K562 (cell line): Measurements from ENCODE around the gene ITSN2. TPM values are rescaled to one million over a fixed set of nuclear protein-coding genes. Genes with fewer than 3 reads are reported as not detected.

Source experiments
- ATAC-seq: fragments of 200-7000 bp; cut with Tn5 transposase; 3 replicates; pipeline ENCODE4 v1.9.1; 2020; ENCODE audit warnings: moderate library complexity
- BruUV-seq: library from RNA; stranded (reverse); fragments of 400-500 nt; replicated peaks from 2 replicates; lab custom pipeline; 2021; lab: Mats Ljungman, UMichigan
- CTCF ChIA-PET: fragments of 300-600 bp; formaldehyde crosslinking; extraction: SDS; loops from one replicate; lab custom pipeline; 2021; ENCODE audit warnings: low intra/inter-chr PET ratio; lab: Yijun Ruan, JAX
- POLR2A ChIA-PET: fragments of 300-600, 350-650 bp; sonication (Branson Sonifier 250); formaldehyde crosslinking; extraction: SDS; loops from one replicate; lab custom pipeline; 2021; ENCODE audit warnings: antibody characterized with exemption, inconsistent platforms; lab: Yijun Ruan, JAX
- DNase-seq, 4 experiments: peaks; one replicate each; pipeline versions ENCODE4 v3.0.0 to v3.0.0-alpha.2; 2011 to 2018; ENCODE audit warnings: low spot score in 3 of 4, mixed read lengths in 3 of 4; ENCODE audit errors: extremely low read depth in 1 of 4
- FAIRE-seq: peaks from 2 replicates; lab custom pipeline; 2011; peaks lifted over from hg19 to GRCh38; lab: Jason Lieb, UNC
- H2AFZ ChIP-seq: 2 replicates; pipeline ENCODE4 v1.6.0; 2011; ENCODE audit warnings: low read depth, low read length, control low read depth, inconsistent platforms
- H3K27ac ChIP-seq: fragments of 200-600 bp; 3 replicates; pipeline ENCODE4 v1.8.0; 2011; ENCODE audit warnings: low read depth, mild to moderate bottlenecking, control low read depth, inconsistent platforms, low read length, moderate library complexity, mixed read lengths; ENCODE audit errors: extremely low read depth
- H3K27me3 ChIP-seq, 2 experiments: fragments of 300-600 bp in 1 of 2; 2 replicates in 1 of 2; 3 replicates in 1 of 2; pipeline versions ENCODE4 v1.6.0 to v1.8.0; 2011; ENCODE audit warnings: inconsistent platforms in 2 of 2, low read length in 2 of 2, mild to moderate bottlenecking in 1 of 2, mixed read lengths in 1 of 2, moderate library complexity in 1 of 2; ENCODE audit not compliant: control insufficient read depth in 2 of 2, insufficient read depth in 2 of 2
- H3K36me3 ChIP-seq: fragments of 300-600 bp; 3 replicates; pipeline ENCODE4 v1.8.0; 2011; ENCODE audit warnings: mild to moderate bottlenecking, low read length, inconsistent platforms; ENCODE audit not compliant: control insufficient read depth, insufficient read depth
- H3K4me1 ChIP-seq, 2 experiments: fragments of 200-600 bp in 1 of 2; replicated peaks in 1 of 2; 2 replicates in 1 of 2; 3 replicates in 1 of 2; pipeline versions ENCODE4 v1.5.1 to v1.8.0; 2011; ENCODE audit warnings: inconsistent platforms in 2 of 2, low read length in 2 of 2, mild to moderate bottlenecking in 1 of 2, mixed read lengths in 1 of 2, moderate library complexity in 1 of 2; ENCODE audit not compliant: control insufficient read depth in 2 of 2, insufficient read depth in 2 of 2
- H3K4me2 ChIP-seq: 2 replicates; pipeline ENCODE4 v1.6.1; 2011; ENCODE audit warnings: low read length, control low read depth, inconsistent platforms, mixed read lengths; ENCODE audit not compliant: insufficient read depth
- H3K4me3 ChIP-seq: fragments of 200-600 bp; sonication (generic), shearing (Covaris generic); 2 replicates; pipeline ENCODE4 v1.5.1; 2016; ENCODE audit warnings: control low read depth, inconsistent platforms
- H3K79me2 ChIP-seq: fragments of 200-600 bp; 3 replicates; pipeline ENCODE4 v1.8.0; 2011; ENCODE audit warnings: low read length, inconsistent platforms; ENCODE audit not compliant: control insufficient read depth, insufficient read depth
- H3K9ac ChIP-seq, 2 experiments: 2 replicates each; pipeline versions ENCODE4 v1.6.0 to v1.6.1; 2011; ENCODE audit warnings: low read depth in 2 of 2, low read length in 2 of 2, control low read depth in 1 of 2, inconsistent platforms in 1 of 2, mild to moderate bottlenecking in 1 of 2, mixed read lengths in 1 of 2; ENCODE audit not compliant: insufficient read depth in 1 of 2
- H3K9me1 ChIP-seq: one replicate; pipeline ENCODE4 v1.6.0; 2011; ENCODE audit warnings: inconsistent platforms, mild to moderate bottlenecking, low read length, moderate library complexity; ENCODE audit not compliant: control insufficient read depth, insufficient read depth
- H3K9me3 ChIP-seq: replicated peaks from 2 replicates; pipeline ENCODE4 v1.5.1; 2011; ENCODE audit warnings: low read depth, low read length, inconsistent platforms; ENCODE audit not compliant: control insufficient read depth, insufficient read depth
- H4K20me1 ChIP-seq: replicated peaks from 2 replicates; pipeline ENCODE4 v1.6.1; 2011; ENCODE audit warnings: low read length, inconsistent platforms, mixed read lengths; ENCODE audit not compliant: control insufficient read depth, insufficient read depth
- CGGBP1 ChIP-seq: fragments of 250-450 bp; sonication (Bioruptor Pico); IDR thresholded peaks from 2 replicates; pipeline ENCODE4 v1.9.0; 2021; ENCODE audit warnings: mild to moderate bottlenecking
- CREB3 ChIP-seq: fragments of 450-650 bp; conservative IDR thresholded peaks from 2 replicates; pipeline ENCODE4 v1.6.1; 2016; ENCODE audit warnings: missing genetic modification characterization, low read depth, mild to moderate bottlenecking, missing compliant biosample characterization, moderate library complexity
- JUNB ChIP-seq: fragments of 450-650 bp; formaldehyde crosslinking; conservative IDR thresholded peaks from 2 replicates; pipeline ENCODE4 v1.4.0; 2020; ENCODE audit warnings: mild to moderate bottlenecking
- MLLT1 ChIP-seq, 2 experiments: fragments of 450-650 bp; IDR thresholded peaks; 2 replicates each; pipeline ENCODE4 v1.6.1; 2016
- MTA2 ChIP-seq: fragments of 450-650 bp; IDR thresholded peaks from 2 replicates; pipeline ENCODE4 v1.6.1; 2016; ENCODE audit warnings: low read depth
- TFAP4 ChIP-seq: sonication (generic); formaldehyde crosslinking; IDR thresholded peaks from 2 replicates; pipeline ENCODE4 v1.8.0; 2022; ENCODE audit warnings: missing genetic modification reagents, mild to moderate bottlenecking, moderate library complexity, borderline replicate concordance
- ZFX ChIP-seq: sonication (generic); formaldehyde crosslinking; IDR thresholded peaks from 2 replicates; pipeline ENCODE4 v1.8.0; 2022; ENCODE audit warnings: mild to moderate bottlenecking, missing genetic modification reagents, moderate library complexity
- WGBS: fragments of 100-300 bp; shearing (Covaris generic); methylation state at CpG from one replicate; pipeline ENCODE4 v1.1.6; 2016; ENCODE audit warnings: low coverage, mixed read lengths; ENCODE audit not compliant: insufficient coverage; ENCODE audit errors: missing lambda C conversion rate; 5-methylcytosine and 5-hydroxymethylcytosine counted together
- in situ Hi-C: fragments of 300-500 bp; cut with MboI; formaldehyde crosslinking; loops from 4 replicates; pipeline ENCODE4 v1.15.0; 2018; ENCODE audit warnings: inconsistent platforms, mixed read lengths
- intact Hi-C: fragments of 100-400 bp; cut with micrococcal nuclease; formaldehyde crosslinking; loops from 2 replicates; pipeline ENCODE4 v1.14.2; 2022
- polyA plus RNA-seq, 8 experiments: library from polyadenylated mRNA; depleted of rRNA in 4 of 8; stranded (reverse) in 5 of 8; unstranded in 3 of 8; fragments of >200 nt; fragmentation: Nextera tagmentation in 2 of 8; fragmentation: Illumina TruSeq in 1 of 8; extraction: Ambion mirVana in 2 of 8; extraction: Trizol in 1 of 8; gene quantifications; 2 replicates each; pipeline versions ENCODE4 v1.2.1 to v1.2.3, GENCODE V29; 2011 to 2014; ENCODE audit warnings: inconsistent platforms in 1 of 8, missing spikeins in 1 of 8
- total RNA-seq, 7 experiments: library from RNA; depleted of rRNA in 6 of 7; stranded (reverse); fragments of >200 nt in 6 of 7; fragmentation: Illumina TruSeq in 2 of 7; extraction: Trizol in 2 of 7; gene quantifications; 2 replicates each; pipeline versions ENCODE4 v1.2.1 to v1.2.3, GENCODE V29; 2011 to 2021; ENCODE audit warnings: low replicate concordance in 1 of 7
- TF ChIP-seq, protein P1 (sequence below): fragments of 450-650 bp; formaldehyde crosslinking; IDR thresholded peaks from 2 replicates; pipeline ENCODE4 v1.4.0; 2020; ENCODE audit warnings: mild to moderate bottlenecking, moderate library complexity
- TF ChIP-seq, protein P2 (sequence below): fragments of 250-450 bp; sonication (Bioruptor Pico); IDR thresholded peaks from 2 replicates; pipeline ENCODE4 v1.5.0; 2022; ENCODE audit warnings: mild to moderate bottlenecking

ITSN2 gene
- total and polyA plus RNA-seq, 9 of the 15 experiments (the other 6 are each of a cell fraction or from before 2014, with no cell fraction given) = 6.6 to 19.9 (median 15.2) TPM

- H2AFZ ChIP-seq = no peak overlapping the region
- no peaks in the 10 kb centered on the region for H3K27me3 ChIP-seq
- CTCF ChIA-PET = no interaction called here
- in situ Hi-C loops = no loop called here
- no peaks in the 10 kb centered on the region for H3K9me1 ChIP-seq
- no peaks in the 10 kb centered on the region for H3K9me3 ChIP-seq
- H3K27ac ChIP-seq = no peak overlapping the region
- TF ChIP-seq, protein P1, sequence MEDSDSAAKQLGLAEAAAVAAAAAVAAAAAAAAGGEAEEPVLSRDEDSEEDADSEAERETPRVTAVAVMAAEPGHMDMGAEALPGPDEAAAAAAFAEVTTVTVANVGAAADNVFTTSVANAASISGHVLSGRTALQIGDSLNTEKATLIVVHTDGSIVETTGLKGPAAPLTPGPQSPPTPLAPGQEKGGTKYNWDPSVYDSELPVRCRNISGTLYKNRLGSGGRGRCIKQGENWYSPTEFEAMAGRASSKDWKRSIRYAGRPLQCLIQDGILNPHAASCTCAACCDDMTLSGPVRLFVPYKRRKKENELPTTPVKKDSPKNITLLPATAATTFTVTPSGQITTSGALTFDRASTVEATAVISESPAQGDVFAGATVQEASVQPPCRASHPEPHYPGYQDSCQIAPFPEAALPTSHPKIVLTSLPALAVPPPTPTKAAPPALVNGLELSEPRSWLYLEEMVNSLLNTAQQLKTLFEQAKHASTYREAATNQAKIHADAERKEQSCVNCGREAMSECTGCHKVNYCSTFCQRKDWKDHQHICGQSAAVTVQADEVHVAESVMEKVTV = no peak
- TF ChIP-seq ZFX (no peak), TFAP4 (CRISPR knock-in tag) (no peak), MLLT1 (IDR thresholded peaks at IDR 0.05) (no peak), CGGBP1 (no peak), JUNB (CRISPR knock-in tag) (no peak), MTA2 (no peak), CREB3 (tag) (no peak)
- TF ChIP-seq, protein P2, sequence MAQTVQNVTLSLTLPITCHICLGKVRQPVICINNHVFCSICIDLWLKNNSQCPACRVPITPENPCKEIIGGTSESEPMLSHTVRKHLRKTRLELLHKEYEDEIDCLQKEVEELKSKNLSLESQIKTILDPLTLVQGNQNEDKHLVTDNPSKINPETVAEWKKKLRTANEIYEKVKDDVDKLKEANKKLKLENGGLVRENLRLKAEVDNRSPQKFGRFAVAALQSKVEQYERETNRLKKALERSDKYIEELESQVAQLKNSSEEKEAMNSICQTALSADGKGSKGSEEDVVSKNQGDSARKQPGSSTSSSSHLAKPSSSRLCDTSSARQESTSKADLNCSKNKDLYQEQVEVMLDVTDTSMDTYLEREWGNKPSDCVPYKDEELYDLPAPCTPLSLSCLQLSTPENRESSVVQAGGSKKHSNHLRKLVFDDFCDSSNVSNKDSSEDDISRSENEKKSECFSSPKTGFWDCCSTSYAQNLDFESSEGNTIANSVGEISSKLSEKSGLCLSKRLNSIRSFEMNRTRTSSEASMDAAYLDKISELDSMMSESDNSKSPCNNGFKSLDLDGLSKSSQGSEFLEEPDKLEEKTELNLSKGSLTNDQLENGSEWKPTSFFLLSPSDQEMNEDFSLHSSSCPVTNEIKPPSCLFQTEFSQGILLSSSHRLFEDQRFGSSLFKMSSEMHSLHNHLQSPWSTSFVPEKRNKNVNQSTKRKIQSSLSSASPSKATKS (CRISPR knock-in tag) = no peak
- TF ChIP-seq, all 486 proteins: peak for 0
- BruUV-seq = no TSS peak
- Histone ChIP-seq H3K36me3 (no peaks in the 10 kb centered on the region), H3K4me2 (no peak overlapping the region), H4K20me1 (no peaks in the 10 kb centered on the region), H3K9ac (no peak overlapping the region), H3K79me2 (no peaks in the 10 kb centered on the region), H3K4me3 (no peak overlapping the region), H3K4me1 (peaks cover 9 to 15% of the 10 kb centered on the region in 2 experiments)
- FAIRE-seq (no peak), DNase-seq (no peak), ATAC-seq (no peak)
- 12% methylated on average over 5 of the region's 5 CpGs for WGBS
- intact Hi-C loops = no loop called here
- POLR2A ChIA-PET = interaction anchor here (0.7 kb wide), 1 partner anchor 11 kb away, joined by 3 read pairs; no protein-coding TSS in a partner anchor
Observed at GRCh38 chr2:24365826-24366225, 5.5 kb upstream of the ITSN2 start.
